HG03521 (cell line): Measurements from ENCODE around the gene PTPRT.

Source experiments
- ATAC-seq: cut with Tn5 transposase; IDR thresholded peaks from one replicate; pipeline ENCODE4 v1.9.1; 2021; ENCODE audit warnings: mild to moderate bottlenecking, moderate library complexity; ENCODE audit not compliant: unreplicated experiment

The PTPRT gene

GRCh38 chr20:42846784-42847490, 342.8 kb downstream of the PTPRT start:
- no peak for ATAC-seq

GRCh38 chr20:42844751-42845150, 345.0 kb downstream of the PTPRT start:
- no peak for ATAC-seq

GRCh38 chr20:42837456-42837855, 352.2 kb downstream of the PTPRT start:
- no peak for ATAC-seq

GRCh38 chr20:42836339-42836738, 353.4 kb downstream of the PTPRT start:
- ATAC-seq, result no peak

- no peak for ATAC-seq
Observed at GRCh38 chr20:42807876-42808275, 381.8 kb downstream of the PTPRT start.

- ATAC-seq, result no peak
Observed at GRCh38 chr20:42795111-42795695, 394.5 kb downstream of the PTPRT start.

GRCh38 chr20:42792052-42792451, 397.7 kb downstream of the PTPRT start:
- ATAC-seq, result no peak

GRCh38 chr20:42790111-42790510, 399.6 kb downstream of the PTPRT start:
- no peak for ATAC-seq

- no peak for ATAC-seq
Observed at GRCh38 chr20:42788707-42789106, 401.0 kb downstream of the PTPRT start.

- ATAC-seq, result no peak
Observed at GRCh38 chr20:42785041-42785440, 404.7 kb downstream of the PTPRT start.

- no peak for ATAC-seq
Observed at GRCh38 chr20:42779216-42779615, 410.5 kb downstream of the PTPRT start.

- ATAC-seq, result no peak
Observed at GRCh38 chr20:42775866-42776265, 413.8 kb downstream of the PTPRT start.

- ATAC-seq, result no peak
Observed at GRCh38 chr20:42775037-42775436, 414.7 kb downstream of the PTPRT start.

- ATAC-seq, result no peak
Observed at GRCh38 chr20:42763015-42763414, 426.7 kb downstream of the PTPRT start.

- no peak for ATAC-seq
Observed at GRCh38 chr20:42756991-42757390, 432.7 kb downstream of the PTPRT start.

GRCh38 chr20:42754706-42755105, 435.0 kb downstream of the PTPRT start:
- ATAC-seq, result no peak

- no peak for ATAC-seq
Observed at GRCh38 chr20:42752620-42753019, 437.1 kb downstream of the PTPRT start.

- no peak for ATAC-seq
Observed at GRCh38 chr20:42749556-42749955, 440.1 kb downstream of the PTPRT start.

GRCh38 chr20:42747765-42748411, 441.8 kb downstream of the PTPRT start:
- no peak for ATAC-seq

- ATAC-seq, result no peak
Observed at GRCh38 chr20:42744756-42745465, 444.8 kb downstream of the PTPRT start.

GRCh38 chr20:42742926-42743325, 446.8 kb downstream of the PTPRT start:
- no peak for ATAC-seq

- ATAC-seq, result no peak
Observed at GRCh38 chr20:42741906-42742305, 447.8 kb downstream of the PTPRT start.
